ENCODE data around the gene STARD3NL.

Gene STARD3NL

DNA sequence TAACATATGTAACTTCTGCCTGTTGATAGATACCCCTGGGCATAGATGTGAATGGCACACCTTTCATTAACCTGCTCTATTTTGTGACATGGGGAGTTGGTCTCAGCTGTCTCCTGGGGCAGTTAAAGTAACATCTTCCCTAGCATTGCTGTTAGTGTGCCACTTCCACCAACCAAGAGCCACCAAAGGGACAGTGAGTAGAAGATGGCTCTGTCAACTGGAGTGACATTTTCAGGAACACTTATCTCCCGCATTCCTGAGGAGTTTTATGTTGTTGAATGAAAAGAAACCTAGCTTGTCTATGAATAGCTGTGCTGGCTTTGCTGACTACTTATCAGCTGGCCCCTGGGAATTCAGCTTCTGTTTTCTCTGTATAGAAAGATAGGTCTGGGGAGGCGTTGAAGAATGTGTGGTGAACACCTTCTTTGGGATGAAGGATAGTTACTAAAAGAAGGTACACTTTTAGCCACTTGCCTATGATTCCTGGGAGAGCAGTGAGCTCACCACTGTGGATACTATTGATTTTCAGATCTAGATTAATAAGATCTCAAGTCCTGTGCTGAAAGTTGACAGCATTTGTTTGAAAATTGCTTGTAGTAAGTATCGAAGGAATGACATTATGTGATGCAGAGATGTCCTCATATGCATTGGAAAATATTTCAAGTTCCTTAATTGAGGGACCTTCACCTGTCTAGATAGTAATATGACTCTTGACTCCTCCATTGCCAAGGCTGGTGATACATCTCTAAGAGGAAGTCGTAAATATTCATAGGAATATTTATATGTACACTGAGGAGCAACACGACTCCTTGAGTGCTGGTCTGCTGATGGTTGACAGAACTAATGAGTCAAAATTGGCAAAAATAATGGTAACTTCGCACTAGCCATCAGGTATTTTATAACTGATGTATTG is 7.6 kb downstream of the STARD3NL start:
- DNase-seq (ENCODE audit: low read depth), result no peak

- no peak for DNase-seq (ENCODE audit: low read depth)
Observed at GRCh38 chr7:38186593-38187314, 8.7 kb downstream of the STARD3NL start.

DNA sequence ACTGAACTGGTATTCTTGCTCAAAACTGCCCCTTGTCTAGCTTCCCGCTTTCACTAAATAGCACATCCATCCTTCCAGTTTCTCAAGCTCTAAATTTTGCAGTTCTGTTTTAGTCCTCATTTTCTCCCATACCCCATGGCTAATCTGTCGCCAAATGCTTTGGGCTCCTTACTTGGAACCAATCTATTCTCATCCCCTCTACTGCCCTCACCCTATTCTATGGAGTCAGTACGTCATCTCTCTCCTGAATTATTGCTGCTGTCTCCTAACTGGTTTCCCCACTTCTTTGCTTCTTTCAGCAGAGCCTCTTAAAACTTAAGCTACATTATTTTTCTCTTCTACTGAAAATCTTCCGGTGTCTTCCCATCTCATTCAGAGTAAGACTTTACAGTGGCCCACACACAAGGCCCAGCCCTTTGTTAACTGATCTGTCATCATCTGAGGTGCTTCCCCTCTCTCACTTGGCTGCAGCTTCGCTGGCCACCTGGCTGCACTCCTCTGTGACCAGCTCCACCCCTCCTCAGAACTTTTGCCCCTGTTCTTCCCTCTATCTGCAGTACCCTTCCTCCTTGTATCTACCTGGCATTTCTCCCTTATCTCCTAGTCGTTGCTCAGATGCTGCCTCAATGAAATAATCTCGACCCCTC is 9.9 kb downstream of the STARD3NL start:
- no peak for DNase-seq (ENCODE audit: low read depth)

GRCh38 chr7:38189231-38189938 is 11.3 kb downstream of the STARD3NL start:
- no peak for DNase-seq (ENCODE audit: low read depth)

DNA sequence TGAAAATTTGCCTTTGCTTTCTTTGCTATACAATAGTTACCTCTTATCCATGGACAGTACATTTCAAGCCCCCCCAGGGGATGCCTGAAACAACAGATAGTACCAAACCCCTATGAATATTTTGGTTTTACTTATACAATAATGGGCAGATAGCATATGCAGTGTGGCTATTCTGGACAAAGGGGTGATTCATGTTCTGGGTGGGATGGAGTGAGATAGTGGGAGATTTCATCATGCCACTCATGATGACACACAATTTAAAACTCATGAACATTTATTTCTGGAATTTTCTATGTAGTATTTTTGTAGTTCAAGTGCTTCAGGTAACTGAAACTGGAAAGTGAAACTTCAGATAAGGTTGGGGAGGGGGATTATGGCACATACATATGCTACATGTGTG is 12.0 kb downstream of the STARD3NL start:
- DNase-seq (ENCODE audit: low read depth), result no peak

- no peak for DNase-seq (ENCODE audit: low read depth)
Observed at GRCh38 chr7:38191791-38192190, 13.7 kb downstream of the STARD3NL start.

GRCh38 chr7:38192327-38192726 is 14.3 kb downstream of the STARD3NL start:
- DNase-seq (ENCODE audit: low read depth), result no peak

GRCh38 chr7:38195804-38196595 is 18.0 kb downstream of the STARD3NL start:
- DNase-seq (ENCODE audit: low read depth), result no peak

DNA sequence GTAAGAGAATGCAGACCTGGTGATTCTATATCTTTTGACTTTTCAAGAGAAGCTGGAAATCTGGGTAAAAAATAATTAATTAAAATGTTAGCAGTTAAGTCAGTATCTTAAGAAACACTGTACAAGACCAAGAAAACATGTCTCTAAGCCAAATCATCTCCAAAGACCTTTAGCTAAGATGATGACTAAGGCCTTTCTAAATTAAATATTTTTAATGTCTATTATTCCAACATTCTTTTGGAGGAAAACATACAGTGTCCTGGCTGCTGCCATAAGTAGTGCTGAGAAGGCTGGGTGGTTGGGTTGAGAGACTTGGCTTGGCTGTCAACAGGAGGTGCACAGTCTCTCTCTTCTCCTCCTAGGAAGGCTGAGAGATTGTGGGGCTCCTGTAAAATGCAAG is 20.3 kb downstream of the STARD3NL start:
- no peak for DNase-seq (ENCODE audit: low read depth)

DNA sequence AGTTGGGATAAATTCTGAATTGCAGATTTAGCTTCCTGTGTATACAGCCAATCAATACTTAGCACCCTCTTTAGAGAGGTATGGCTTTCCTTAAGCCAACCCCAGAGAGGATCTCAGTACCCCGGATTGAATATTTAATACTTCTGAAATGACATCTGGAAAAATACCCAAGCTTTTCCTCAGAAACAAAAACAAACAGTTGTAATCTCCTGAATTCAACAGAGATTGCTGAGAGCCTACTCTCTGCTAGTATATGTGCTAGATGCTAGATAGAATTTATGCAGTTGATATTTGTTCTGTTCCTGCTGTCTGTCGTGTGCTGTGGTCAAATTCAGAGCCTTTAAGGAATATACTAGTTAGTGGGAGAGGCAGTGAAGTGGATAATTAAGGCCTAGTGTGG is 21.1 kb downstream of the STARD3NL start:
- no peak for DNase-seq (ENCODE audit: low read depth)

GRCh38 chr7:38199782-38200181 is 21.7 kb downstream of the STARD3NL start:
- no peak for DNase-seq (ENCODE audit: low read depth)

- no peak for DNase-seq (ENCODE audit: low read depth)
Observed at GRCh38 chr7:38206071-38206470, 28.0 kb downstream of the STARD3NL start.

GRCh38 chr7:38207843-38208242 is 29.8 kb downstream of the STARD3NL start:
- no peak for DNase-seq (ENCODE audit: low read depth)

DNA sequence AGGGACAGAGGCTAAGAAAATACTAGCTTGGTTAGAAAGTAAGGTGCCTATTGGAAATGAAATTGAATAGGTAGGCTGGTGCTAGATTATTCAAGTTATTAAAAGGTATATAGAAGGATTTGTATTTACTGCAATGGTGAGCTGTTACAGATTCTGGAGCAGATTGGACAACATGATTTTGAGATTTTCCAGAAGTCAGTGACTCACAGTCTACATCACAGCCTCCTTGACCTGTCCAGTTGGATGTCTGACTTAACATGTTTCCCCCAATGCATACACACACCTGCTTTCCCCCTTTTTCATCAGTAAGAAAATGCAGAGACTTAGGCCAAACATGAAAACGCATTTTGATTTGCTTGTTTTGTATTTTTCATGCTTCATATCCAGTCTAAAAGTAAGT is 33.4 kb downstream of the STARD3NL start:
- DNase-seq (ENCODE audit: low read depth), result no peak

GRCh38 chr7:38211940-38212339 is 33.9 kb downstream of the STARD3NL start:
- no peak for DNase-seq (ENCODE audit: low read depth)

- DNase-seq (ENCODE audit: low read depth), result no peak
Observed at GRCh38 chr7:38215115-38215514, 37.1 kb downstream of the STARD3NL start.

- peak; percentile 59 for DNase-seq (ENCODE audit: low read depth)
Observed at GRCh38 chr7:38215735-38216670, 38.0 kb downstream of the STARD3NL start.

- DNase-seq (ENCODE audit: low read depth), result no peak
Observed at GRCh38 chr7:38217672-38218071, 39.6 kb downstream of the STARD3NL start.

GRCh38 chr7:38220452-38220851 is 42.4 kb downstream of the STARD3NL start:
- no peak for DNase-seq (ENCODE audit: low read depth)

- no peak for DNase-seq (ENCODE audit: low read depth)
Observed at GRCh38 chr7:38222481-38223096, 44.5 kb downstream of the STARD3NL start.

Data from activated T-helper 9 cell treated with anti-CD3 and anti-CD28 coated beads, Interleukin-2, amount 50 U/mL, for 16 hours (primary cell).